Endothelial cell (in vitro differentiated cells): Measurements from ENCODE around the gene MAPK11. TPM values are rescaled to one million over a fixed set of nuclear protein-coding genes. Genes with fewer than 3 reads are reported as not detected.

Source experiments
- DNase-seq: peaks from one replicate; pipeline ENCODE4 v3.0.0; 2021; ENCODE audit warnings: low spot score
- H3K27ac Mint-ChIP-seq: one replicate; pipeline ENCODE4 v1.8.0; 2021; ENCODE audit warnings: mixed read lengths, inconsistent platforms; ENCODE audit not compliant: unreplicated experiment
- H3K27me3 Mint-ChIP-seq: one replicate; pipeline ENCODE4 v1.8.0; 2021; ENCODE audit warnings: mild to moderate bottlenecking, moderate library complexity, mixed read lengths, inconsistent platforms; ENCODE audit not compliant: unreplicated experiment
- H3K36me3 Mint-ChIP-seq: one replicate; pipeline ENCODE4 v1.8.0; 2021; ENCODE audit warnings: mild to moderate bottlenecking, low read depth, mixed read lengths, inconsistent platforms; ENCODE audit not compliant: unreplicated experiment
- H3K4me1 Mint-ChIP-seq: one replicate; pipeline ENCODE4 v1.8.0; 2021; ENCODE audit warnings: mild to moderate bottlenecking, mixed read lengths, inconsistent platforms; ENCODE audit not compliant: unreplicated experiment
- H3K4me3 Mint-ChIP-seq: one replicate; pipeline ENCODE4 v1.8.0; 2021; ENCODE audit warnings: mild to moderate bottlenecking, mixed read lengths, inconsistent platforms; ENCODE audit not compliant: unreplicated experiment
- H3K9me3 Mint-ChIP-seq: one replicate; pipeline ENCODE4 v1.8.0; 2021; ENCODE audit warnings: mixed read lengths, inconsistent platforms; ENCODE audit not compliant: unreplicated experiment
- total RNA-seq: library from RNA; stranded (reverse); fragmentation: NEBNext Ultra II Directional; extraction: Animal tissue kit (Norgen Biotek cat#: 25700); gene quantifications from one replicate; pipeline ENCODE4 v1.2.1, GENCODE V29; 2021; ENCODE audit not compliant: unreplicated experiment
- TF ChIP-seq, protein P1 (sequence below): fragments of 200-600 bp; sonication (generic); IDR thresholded peaks from one replicate; pipeline ENCODE4 v1.5.0; 2021; ENCODE audit warnings: antibody characterized with exemption; ENCODE audit not compliant: unreplicated experiment

Gene MAPK11
- total RNA-seq, 1 donor from 2014 or later, result 62.4 TPM

DNA sequence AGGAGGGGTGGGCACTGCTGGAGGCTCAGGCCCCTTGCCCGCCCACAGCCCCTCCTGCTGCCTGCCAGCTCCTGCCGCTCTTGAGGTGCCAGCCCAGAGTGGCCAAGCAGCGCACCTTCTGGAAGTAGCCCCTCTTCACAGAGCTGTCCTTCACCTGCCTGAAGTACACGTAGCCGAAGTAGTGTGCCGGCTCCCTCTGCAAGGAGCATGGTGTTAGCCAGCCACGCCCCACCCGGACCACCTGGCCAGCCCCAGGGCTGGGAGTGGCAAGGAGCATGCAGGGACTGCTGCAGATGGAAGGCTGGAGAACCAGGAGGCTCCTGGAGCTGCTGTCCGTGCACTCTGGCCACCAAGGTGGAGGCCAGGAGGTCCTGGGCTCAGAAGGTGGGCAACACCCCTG is 47.0 kb upstream of the MAPK11 start:
- H3K36me3 Mint-ChIP-seq, result no peaks in the 10 kb centered on the region
- TF ChIP-seq, protein P1, sequence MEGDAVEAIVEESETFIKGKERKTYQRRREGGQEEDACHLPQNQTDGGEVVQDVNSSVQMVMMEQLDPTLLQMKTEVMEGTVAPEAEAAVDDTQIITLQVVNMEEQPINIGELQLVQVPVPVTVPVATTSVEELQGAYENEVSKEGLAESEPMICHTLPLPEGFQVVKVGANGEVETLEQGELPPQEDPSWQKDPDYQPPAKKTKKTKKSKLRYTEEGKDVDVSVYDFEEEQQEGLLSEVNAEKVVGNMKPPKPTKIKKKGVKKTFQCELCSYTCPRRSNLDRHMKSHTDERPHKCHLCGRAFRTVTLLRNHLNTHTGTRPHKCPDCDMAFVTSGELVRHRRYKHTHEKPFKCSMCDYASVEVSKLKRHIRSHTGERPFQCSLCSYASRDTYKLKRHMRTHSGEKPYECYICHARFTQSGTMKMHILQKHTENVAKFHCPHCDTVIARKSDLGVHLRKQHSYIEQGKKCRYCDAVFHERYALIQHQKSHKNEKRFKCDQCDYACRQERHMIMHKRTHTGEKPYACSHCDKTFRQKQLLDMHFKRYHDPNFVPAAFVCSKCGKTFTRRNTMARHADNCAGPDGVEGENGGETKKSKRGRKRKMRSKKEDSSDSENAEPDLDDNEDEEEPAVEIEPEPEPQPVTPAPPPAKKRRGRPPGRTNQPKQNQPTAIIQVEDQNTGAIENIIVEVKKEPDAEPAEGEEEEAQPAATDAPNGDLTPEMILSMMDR, result no peak
- no peaks in the 10 kb centered on the region for H3K9me3 Mint-ChIP-seq
- no peak overlapping the region for H3K27ac Mint-ChIP-seq
- no peak overlapping the region for H3K4me3 Mint-ChIP-seq
- no peaks in the 10 kb centered on the region for H3K27me3 Mint-ChIP-seq
- H3K4me1 Mint-ChIP-seq, result no peaks in the 10 kb centered on the region
- DNase-seq, result no peak

DNA sequence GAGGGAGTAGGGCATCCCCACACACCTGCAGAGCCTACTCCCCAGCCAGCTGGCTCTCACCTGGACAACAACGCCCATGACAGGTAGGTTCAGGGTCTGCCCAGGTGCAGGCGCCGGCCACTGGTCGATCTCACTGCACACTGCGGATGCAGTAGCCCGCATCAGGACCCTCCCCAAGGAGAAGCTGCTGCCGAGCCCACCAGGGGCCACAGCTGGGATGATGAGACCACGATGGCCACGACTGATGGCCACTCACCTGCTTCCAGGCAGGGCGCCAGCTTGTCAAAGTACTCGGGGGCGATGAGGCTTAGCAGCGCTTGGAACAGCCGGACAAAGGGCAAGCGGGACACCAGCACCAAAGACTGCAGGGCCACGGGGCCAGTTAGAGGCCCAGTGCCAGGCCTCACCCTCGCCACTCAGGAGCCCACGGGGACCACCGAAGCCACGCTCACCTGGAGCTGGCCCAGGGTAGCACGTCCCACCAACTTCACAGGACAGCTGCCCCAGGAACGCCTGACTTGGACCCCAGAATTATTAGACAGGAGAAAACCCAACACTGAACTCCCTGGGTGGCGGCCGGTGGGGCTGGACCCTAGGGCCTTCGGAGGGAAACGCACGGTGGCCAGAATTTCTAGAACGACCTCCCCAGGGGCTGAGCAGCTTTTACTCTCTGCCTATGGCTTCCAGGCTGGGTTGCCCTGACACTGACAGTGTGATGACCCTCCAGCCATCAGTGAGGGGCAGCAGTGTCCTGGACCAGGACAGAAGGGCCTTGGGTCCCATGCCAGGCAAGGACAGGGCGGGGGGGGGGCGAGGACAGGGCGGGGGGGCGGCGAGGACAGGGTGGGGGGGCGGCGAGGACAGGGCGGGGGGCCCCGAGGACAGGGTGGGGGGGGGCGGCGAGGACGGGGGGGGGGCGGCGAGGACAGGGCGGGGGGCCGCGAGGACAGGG is 46.2 kb upstream of the MAPK11 start:
- H3K9me3 Mint-ChIP-seq, result no peaks in the 10 kb centered on the region
- no peaks in the 10 kb centered on the region for H3K27me3 Mint-ChIP-seq
- no peak overlapping the region for H3K27ac Mint-ChIP-seq
- H3K36me3 Mint-ChIP-seq, result no peaks in the 10 kb centered on the region
- TF ChIP-seq, protein P1, result no peak
- H3K4me3 Mint-ChIP-seq, result no peak overlapping the region
- peak; percentile 5 for DNase-seq
- no peaks in the 10 kb centered on the region for H3K4me1 Mint-ChIP-seq

DNA sequence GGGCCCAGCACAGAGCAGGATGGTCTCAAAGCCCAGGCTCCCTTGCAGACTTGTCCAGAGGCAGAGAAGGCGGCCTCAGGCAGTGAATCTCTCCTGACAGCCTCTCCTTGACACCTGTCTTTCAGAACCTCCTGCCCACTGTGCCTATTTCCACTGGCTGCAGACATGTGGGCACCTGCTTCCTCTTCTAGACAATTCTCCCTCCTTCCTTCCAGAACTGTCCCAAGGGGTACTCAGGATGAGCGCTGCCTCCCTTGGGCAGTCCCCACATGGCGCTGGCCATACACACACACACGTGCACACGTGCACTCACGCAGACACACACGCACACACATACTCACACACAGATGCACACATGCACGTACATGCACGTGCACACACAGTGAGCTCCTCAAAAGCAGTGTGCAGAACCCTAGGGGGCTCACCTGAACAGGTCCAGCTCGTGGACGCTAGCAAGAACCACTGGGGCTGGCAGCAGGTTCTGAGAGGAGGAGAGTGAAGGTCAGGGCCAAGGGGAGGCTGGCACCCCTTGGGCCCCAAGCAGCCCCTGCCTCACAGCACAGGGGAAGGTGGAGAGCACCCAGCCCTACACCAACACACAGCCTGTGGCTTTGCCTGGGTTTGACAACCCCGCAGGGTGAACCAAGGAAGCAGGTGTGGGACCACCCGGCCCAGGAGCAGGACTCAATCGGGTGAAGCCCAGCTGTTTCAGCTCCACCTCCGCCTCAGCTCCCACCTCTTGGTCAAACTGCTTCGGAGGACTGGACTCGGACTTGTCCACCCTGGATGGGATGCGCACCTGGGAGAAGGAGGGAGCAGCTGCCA is 45.3 kb upstream of the MAPK11 start:
- Mint-ChIP-seq H3K27ac (no peak overlapping the region), H3K4me3 (no peak overlapping the region), H3K27me3 (no peaks in the 10 kb centered on the region), H3K4me1 (no peaks in the 10 kb centered on the region), H3K36me3 (no peaks in the 10 kb centered on the region), H3K9me3 (no peaks in the 10 kb centered on the region)
- DNase-seq, result no peak
- TF ChIP-seq, protein P1, result no peak

DNA sequence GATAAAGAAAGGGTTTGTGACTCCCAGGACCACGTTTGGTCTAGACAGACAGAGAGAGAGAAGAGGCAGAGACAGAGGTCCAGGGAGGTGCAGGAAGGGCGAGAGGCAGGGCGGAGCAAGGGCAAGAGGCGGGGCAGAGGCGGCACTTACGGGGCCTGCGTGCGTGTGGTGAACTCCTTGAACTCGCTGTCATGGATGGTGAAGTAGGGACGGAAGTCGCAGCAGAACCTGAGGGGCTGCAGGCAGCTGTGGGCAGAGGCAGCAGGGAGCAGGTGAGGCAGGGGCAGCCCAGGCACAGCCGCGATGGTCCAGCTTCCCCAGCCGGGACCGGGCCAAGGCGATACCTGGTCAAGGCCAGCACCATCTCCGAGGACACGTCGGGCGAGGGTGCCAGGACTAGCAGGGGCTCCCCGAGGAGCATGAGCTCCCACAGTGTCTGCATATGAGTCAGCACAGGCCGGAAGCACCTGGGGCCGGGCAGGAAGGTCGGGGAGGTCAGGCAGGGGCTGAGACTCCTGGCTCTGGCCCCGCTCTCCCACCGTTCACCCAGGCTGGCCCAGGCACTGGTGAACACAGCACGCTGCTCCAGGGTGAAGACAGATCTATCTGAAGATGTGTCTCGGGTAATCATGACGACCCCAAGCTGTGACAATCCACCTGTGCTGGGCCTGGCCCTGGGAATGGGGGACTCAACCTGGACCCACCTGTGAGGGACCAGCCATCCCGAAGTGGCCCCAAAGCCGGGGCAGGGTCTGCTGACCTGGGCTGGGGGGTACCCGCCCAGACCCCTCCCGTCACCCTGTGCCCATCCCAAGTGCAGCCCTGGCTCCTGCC is 44.5 kb upstream of the MAPK11 start:
- DNase-seq, result no peak
- no peaks in the 10 kb centered on the region for H3K9me3 Mint-ChIP-seq
- H3K4me3 Mint-ChIP-seq, result no peak overlapping the region
- H3K27ac Mint-ChIP-seq, result no peak overlapping the region
- TF ChIP-seq, protein P1, result no peak
- no peaks in the 10 kb centered on the region for H3K27me3 Mint-ChIP-seq
- H3K4me1 Mint-ChIP-seq, result no peaks in the 10 kb centered on the region
- no peaks in the 10 kb centered on the region for H3K36me3 Mint-ChIP-seq
